D721Med (cell line): ENCODE data around the gene ANKRD6.

Source experiments
- DNase-seq: peaks from one replicate; pipeline ENCODE4 v3.0.0; 2011; ENCODE audit warnings: low spot score; ENCODE audit not compliant: insufficient read length
- FAIRE-seq: peaks from 2 replicates; lab custom pipeline; 2011; peaks lifted over from hg19 to GRCh38; lab: Jason Lieb, UNC
- CTCF ChIP-seq: IDR thresholded peaks from 2 replicates; pipeline ENCODE4 v1.5.1; 2012; ENCODE audit warnings: mild to moderate bottlenecking, control low read depth; ENCODE audit not compliant: insufficient read depth; ENCODE audit errors: missing control alignments

The ANKRD6 gene

DNA sequence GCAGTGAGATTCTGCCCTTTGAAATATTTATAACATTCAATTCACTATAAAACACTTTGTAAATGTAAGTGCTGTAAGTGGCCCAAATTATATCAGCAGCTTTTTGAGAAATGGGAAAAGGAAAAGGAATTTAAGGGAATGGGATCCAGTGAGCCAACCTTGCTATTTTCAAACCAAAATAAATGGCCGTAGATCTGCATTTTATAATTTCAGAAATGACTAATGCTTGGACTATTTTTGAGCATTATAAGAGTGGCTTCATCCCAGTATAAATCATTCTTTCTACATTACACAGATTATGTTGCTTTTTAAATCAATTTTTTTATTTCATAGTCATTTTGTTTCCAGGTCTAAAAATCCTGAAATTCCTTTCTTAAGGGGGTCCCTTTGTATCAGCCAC is 49.2 kb downstream of the ANKRD6 start:
- TF ChIP-seq CTCF, result no peak
- FAIRE-seq (no peak), DNase-seq (no peak)

GRCh38 chr6:89483111-89483720 is 50.3 kb downstream of the ANKRD6 start:
- TF ChIP-seq CTCF, result no peak
- DNase-seq, result no peak
- no peak for FAIRE-seq

DNA sequence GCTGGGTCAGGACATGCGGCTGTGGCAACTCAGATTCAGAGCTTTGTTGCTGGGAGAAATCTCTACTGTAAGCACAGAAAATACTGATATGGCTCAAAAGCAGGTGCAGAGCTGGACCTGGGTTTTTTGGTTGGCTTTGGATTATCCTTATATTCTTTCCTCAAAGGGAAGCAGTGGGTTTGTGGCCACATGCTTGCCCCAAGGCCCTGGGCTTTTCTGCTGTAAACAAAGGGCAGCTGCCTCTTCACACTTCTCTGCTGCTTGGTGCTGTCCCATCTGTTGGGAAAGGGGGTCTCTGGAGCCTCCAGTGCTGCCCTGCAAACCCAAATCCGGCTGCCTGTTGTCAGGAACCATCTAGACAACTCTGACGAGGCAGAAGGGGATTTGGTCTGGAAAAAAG is 52.4 kb downstream of the ANKRD6 start:
- no peak for DNase-seq

GRCh38 chr6:89487864-89488263 is 54.9 kb downstream of the ANKRD6 start:
- FAIRE-seq, result no peak
- TF ChIP-seq CTCF, result no peak
- DNase-seq, result no peak

More for the DNA sequence above, 52.4 kb downstream of the ANKRD6 start:
- FAIRE-seq, result no peak
- no peak for TF ChIP-seq CTCF

- FAIRE-seq (no peak), DNase-seq (no peak)
- TF ChIP-seq CTCF, result no peak
Observed at GRCh38 chr6:89488438-89488837, 55.5 kb downstream of the ANKRD6 start.

GRCh38 chr6:89489078-89489477 is 56.1 kb downstream of the ANKRD6 start:
- DNase-seq (no peak), FAIRE-seq (no peak)
- TF ChIP-seq CTCF, result no peak

GRCh38 chr6:89492025-89492640 is 59.2 kb downstream of the ANKRD6 start:
- no peak for FAIRE-seq
- TF ChIP-seq CTCF, result no peak
- no peak for DNase-seq
